Measurements from ENCODE around the gene SLIT3.

Gene SLIT3

GRCh38 chr5:168714046-168714445 lies 586.9 kb downstream of the SLIT3 start:
- no peak for DNase-seq

- DNase-seq = no peak
Measured at GRCh38 chr5:168713051-168713450, 587.9 kb downstream of the SLIT3 start.

- DNase-seq = no peak
Measured at GRCh38 chr5:168712280-168712924, 588.5 kb downstream of the SLIT3 start.

- no peak for DNase-seq
Measured at GRCh38 chr5:168710706-168711105, 590.2 kb downstream of the SLIT3 start.

GRCh38 chr5:168707716-168708695 lies 592.9 kb downstream of the SLIT3 start:
- no peak for DNase-seq

GRCh38 chr5:168706655-168707069 lies 594.3 kb downstream of the SLIT3 start:
- DNase-seq = no peak

- DNase-seq = no peak
Measured at GRCh38 chr5:168705321-168705720, 595.6 kb downstream of the SLIT3 start.

- DNase-seq = no peak
Measured at GRCh38 chr5:168702511-168702910, 598.4 kb downstream of the SLIT3 start.

GRCh38 chr5:168701641-168702040 lies 599.3 kb downstream of the SLIT3 start:
- no peak for DNase-seq

- DNase-seq = no peak
Measured at GRCh38 chr5:168699002-168699401, 601.9 kb downstream of the SLIT3 start.

- no peak for DNase-seq
Measured at GRCh38 chr5:168697034-168697720, 603.8 kb downstream of the SLIT3 start.

GRCh38 chr5:168696611-168697010 lies 604.3 kb downstream of the SLIT3 start:
- no peak for DNase-seq

- no peak for DNase-seq
Measured at GRCh38 chr5:168695301-168695835, 605.6 kb downstream of the SLIT3 start.

GRCh38 chr5:168694289-168694688 lies 606.6 kb downstream of the SLIT3 start:
- no peak for DNase-seq

GRCh38 chr5:168693883-168694282 lies 607.1 kb downstream of the SLIT3 start:
- no peak for DNase-seq

- no peak for DNase-seq
Measured at GRCh38 chr5:168693297-168693696, 607.6 kb downstream of the SLIT3 start.

GRCh38 chr5:168691891-168692290 lies 609.0 kb downstream of the SLIT3 start:
- DNase-seq = no peak

- DNase-seq = no peak
Measured at GRCh38 chr5:168689260-168689659, 611.7 kb downstream of the SLIT3 start.

GRCh38 chr5:168686837-168687236 lies 614.1 kb downstream of the SLIT3 start:
- no peak for DNase-seq

- DNase-seq = no peak
Measured at GRCh38 chr5:168685566-168685965, 615.4 kb downstream of the SLIT3 start.

- DNase-seq = no peak
Measured at GRCh38 chr5:168683927-168684295, 617.0 kb downstream of the SLIT3 start.

GRCh38 chr5:168683247-168683926 lies 617.6 kb downstream of the SLIT3 start:
- DNase-seq = no peak

All from NCI-H1436 treated with DMSO at 0.1 percent for 48 hours (cell line).